Occipital lobe (tissue), 2 donors: Measurements from ENCODE around the gene IFNGR1. TPM values are rescaled to one million over a fixed set of nuclear protein-coding genes. Genes with fewer than 3 reads are reported as not detected.
"Not testable (repeated sequence)": the region's sequence is repeated elsewhere in the genome, so short reads cannot be mapped to it uniquely, and the experiment has no call there.

Source experiments
- DNase-seq: peaks from one replicate; lab custom pipeline; 2025; lab: John Stamatoyannopoulos, UW
- total RNA-seq: library from RNA; depleted of rRNA; stranded (reverse); fragments of >200 nt; gene quantifications from one replicate; pipeline ENCODE4 v1.2.3, GENCODE V29; 2014

IFNGR1 gene
- total RNA-seq, 1 donor from 2014 or later, result 72.5 TPM

GRCh38 chr6:137213813-137214212 lies 5.4 kb downstream of the IFNGR1 start:
- DNase-seq, result no peak

- DNase-seq, result no peak
Measured at GRCh38 chr6:137213331-137213740, 5.8 kb downstream of the IFNGR1 start.

GRCh38 chr6:137211910-137212309 lies 7.3 kb downstream of the IFNGR1 start:
- no peak for DNase-seq

- DNase-seq, result no peak
Measured at GRCh38 chr6:137210903-137211302, 8.3 kb downstream of the IFNGR1 start.

- DNase-seq, result no peak
Measured at GRCh38 chr6:137208279-137208678, 10.9 kb downstream of the IFNGR1 start.

GRCh38 chr6:137207457-137207856 lies 11.7 kb downstream of the IFNGR1 start:
- not testable (repeated sequence) for DNase-seq

- no peak for DNase-seq
Measured at GRCh38 chr6:137206577-137206976, 12.6 kb downstream of the IFNGR1 start.

- no peak for DNase-seq
Measured at GRCh38 chr6:137203256-137203655, 15.9 kb downstream of the IFNGR1 start.

GRCh38 chr6:137202078-137202477 lies 17.1 kb downstream of the IFNGR1 start:
- DNase-seq, result peak; percentile 25

GRCh38 chr6:137201006-137201405 lies 18.2 kb downstream of the IFNGR1 start:
- DNase-seq, result no peak

- no peak for DNase-seq
Measured at GRCh38 chr6:137200288-137200687, 18.9 kb downstream of the IFNGR1 start.

- DNase-seq, result no peak
Measured at GRCh38 chr6:137197684-137198645, 21.2 kb downstream of the IFNGR1 start.

GRCh38 chr6:137193256-137194070 lies 25.7 kb downstream of the IFNGR1 start:
- no peak for DNase-seq

- no peak for DNase-seq
Measured at GRCh38 chr6:137192821-137193220, 26.4 kb downstream of the IFNGR1 start.

- DNase-seq, result no peak
Measured at GRCh38 chr6:137191670-137192069, 27.5 kb downstream of the IFNGR1 start.

- DNase-seq, result no peak
Measured at GRCh38 chr6:137191236-137191635, 27.9 kb downstream of the IFNGR1 start.

GRCh38 chr6:137190583-137191094 lies 28.5 kb downstream of the IFNGR1 start:
- no peak for DNase-seq

GRCh38 chr6:137188855-137189254 lies 30.3 kb downstream of the IFNGR1 start:
- no peak for DNase-seq

GRCh38 chr6:137185290-137185689 lies 33.9 kb downstream of the IFNGR1 start:
- DNase-seq, result no peak

GRCh38 chr6:137182654-137183073 lies 36.5 kb downstream of the IFNGR1 start:
- no peak for DNase-seq

- no peak for DNase-seq
Measured at GRCh38 chr6:137181891-137182653, 37.1 kb downstream of the IFNGR1 start.
